NCI-H2196 (cell line): Measurements from ENCODE around the gene APOBEC3F.

Experiments used
- DNase-seq: peaks from one replicate; lab custom pipeline; 2025; ENCODE audit not compliant: unreplicated experiment; lab: John Stamatoyannopoulos, UW

The APOBEC3F gene

DNA sequence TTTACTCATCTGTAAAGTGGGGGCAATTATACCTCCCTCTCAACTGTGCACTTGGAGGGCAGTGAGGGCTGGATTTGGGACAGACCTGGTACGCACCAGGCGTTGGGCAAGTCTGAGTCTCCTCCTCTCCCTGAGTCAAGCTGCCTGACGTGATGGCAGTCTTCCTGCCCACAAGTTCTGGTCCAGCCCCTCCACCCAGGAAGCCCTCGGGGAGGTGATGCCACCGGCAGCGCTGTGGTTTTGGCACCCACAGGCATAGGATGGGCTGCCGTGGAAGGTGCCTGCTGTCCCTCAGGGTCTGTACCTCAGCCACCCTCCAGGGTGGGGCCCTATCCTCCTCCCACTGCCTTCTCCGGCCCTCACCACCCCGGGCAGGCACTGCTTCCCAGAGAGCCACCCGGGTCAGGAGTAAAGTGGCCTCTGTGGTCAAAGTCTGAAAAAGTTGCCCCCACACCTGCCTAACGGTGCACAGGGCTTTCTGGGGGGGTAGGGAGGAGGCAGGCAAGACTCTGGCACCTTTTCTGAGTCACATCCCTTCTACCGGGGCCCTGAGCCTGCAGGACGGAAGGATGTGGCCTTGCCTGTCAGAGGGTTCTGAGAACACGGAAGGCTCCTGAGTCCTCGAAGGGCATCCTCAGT is 49.9 kb downstream of the APOBEC3F start:
- no peak for DNase-seq

- no peak for DNase-seq
These were observed 50.7 kb downstream of the APOBEC3F start for GRCh38 chr22:39091126-39092081.

GRCh38 chr22:39092111-39092862 is 51.6 kb downstream of the APOBEC3F start:
- DNase-seq, result no peak

GRCh38 chr22:39094717-39095389 is 54.2 kb downstream of the APOBEC3F start:
- no peak for DNase-seq

DNA sequence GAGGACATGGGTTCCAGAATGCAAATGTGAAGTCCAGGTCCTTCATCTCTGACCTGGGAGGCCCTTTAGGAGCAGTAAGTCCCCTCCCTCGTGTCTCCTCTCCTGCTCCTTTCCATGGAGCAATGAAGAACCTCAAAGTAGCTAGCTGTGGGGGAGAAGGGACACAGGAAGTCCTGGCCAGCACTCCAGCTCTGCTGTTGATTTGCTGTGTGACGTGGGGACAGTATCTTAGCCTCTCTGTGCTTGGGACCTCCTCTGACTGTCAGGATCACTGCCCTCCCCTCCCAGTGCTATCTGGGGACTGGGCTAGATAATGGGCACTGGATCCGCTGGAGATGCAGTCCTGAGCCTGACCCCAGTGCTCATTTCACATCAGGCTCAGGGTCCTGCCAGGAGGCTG is 55.3 kb downstream of the APOBEC3F start:
- DNase-seq, result no peak

DNA sequence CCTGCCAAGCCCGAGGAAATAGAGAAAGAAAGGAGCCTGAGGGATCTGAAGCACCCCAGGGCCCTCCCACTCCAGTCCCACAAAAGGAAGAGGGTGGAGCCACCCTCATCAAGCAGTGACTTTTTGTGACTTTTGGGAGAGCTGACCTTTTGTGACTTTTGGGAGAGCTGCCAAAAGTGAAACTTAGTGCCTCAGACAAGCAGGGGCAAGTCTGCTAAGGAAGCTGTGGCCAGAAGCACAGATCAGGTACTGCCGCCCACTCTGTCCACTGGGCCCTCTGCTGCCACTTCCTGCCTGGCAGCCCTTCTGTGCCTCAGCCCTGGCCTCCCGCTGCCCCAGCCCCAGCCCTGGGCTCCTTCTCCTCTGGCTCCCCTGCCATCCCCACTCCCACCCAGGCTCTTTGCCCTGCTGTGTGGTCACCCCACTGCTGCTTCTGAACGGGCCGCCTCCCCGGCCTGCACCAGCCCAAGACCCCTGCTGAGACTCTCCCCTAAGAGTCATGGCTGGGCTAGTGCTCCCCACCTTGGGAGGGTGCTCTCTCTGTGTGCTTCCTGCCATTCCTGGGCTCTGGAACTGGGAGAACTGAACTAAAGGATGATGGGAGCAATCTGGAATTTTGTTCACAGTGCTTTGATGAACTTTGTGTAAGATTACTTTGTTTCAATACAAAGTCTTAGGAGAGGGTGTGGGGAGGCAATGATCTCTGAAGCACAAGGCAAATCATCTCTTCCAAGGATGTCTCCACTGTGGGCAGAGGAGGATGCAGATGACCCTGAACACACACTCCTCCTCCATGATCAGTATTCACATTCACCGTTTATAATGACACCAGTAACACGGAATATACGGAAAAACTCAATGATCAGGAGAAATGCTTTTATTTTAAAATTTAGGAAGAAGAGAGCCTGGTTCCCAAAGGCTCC is 56.7 kb downstream of the APOBEC3F start, which contains the start of gene APOBEC3H:
TSS of gene APOBEC3H (plus strand) at position 147 of the 923 bp plus-strand sequence. CDS start 3,035 bp downstream, outside the sequence.
- DNase-seq, result peak; percentile 54

DNA sequence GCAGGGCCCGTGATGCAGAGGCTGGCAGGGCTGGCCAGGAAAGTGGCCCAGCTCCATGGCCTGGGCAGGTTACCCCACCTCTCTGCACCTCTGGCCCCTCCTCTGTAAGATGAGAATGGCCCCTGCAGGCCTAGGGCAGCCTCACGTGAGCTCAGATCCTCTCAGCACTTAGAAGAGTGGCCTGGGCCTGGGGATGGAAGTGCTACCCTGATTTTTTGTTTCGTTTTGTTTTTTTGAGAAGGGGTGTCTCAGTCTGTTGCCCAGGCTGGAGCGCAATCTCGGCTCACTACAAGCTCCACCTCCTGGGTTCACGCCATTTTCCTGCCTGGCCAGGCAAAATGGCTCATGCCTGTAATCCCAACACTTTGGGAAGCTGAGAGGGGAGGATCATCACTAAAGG is 57.4 kb downstream of the APOBEC3F start:
- DNase-seq, result peak; percentile 20

GRCh38 chr22:39098576-39098975 is 57.9 kb downstream of the APOBEC3F start:
- no peak for DNase-seq

- DNase-seq, result no peak
These were observed 60.6 kb downstream of the APOBEC3F start for GRCh38 chr22:39101226-39101625.

GRCh38 chr22:39103431-39103830 is 62.8 kb downstream of the APOBEC3F start:
- no peak for DNase-seq
